K562 (cell line): Measurements from ENCODE around the gene FAM83F. TPM values are rescaled to one million over a fixed set of nuclear protein-coding genes. Genes with fewer than 3 reads are reported as not detected.

Source experiments
- ADNP ChIP-seq: fragments of 200-800 bp; sonication (Bioruptor generic); IDR thresholded peaks from 2 replicates; pipeline ENCODE4 v1.6.1; 2016; ENCODE audit warnings: missing genetic modification characterization, missing compliant biosample characterization
- CBX2 ChIP-seq: fragments of 200-600 bp; sonication (generic); IDR thresholded peaks from one replicate; pipeline ENCODE4 v1.6.1; 2012; ENCODE audit warnings: mild to moderate bottlenecking, low read length, inconsistent platforms; ENCODE audit not compliant: insufficient read depth, poor library complexity, severe bottlenecking
- CREM ChIP-seq: IDR thresholded peaks from 2 replicates; pipeline ENCODE4 v1.6.1; 2014; ENCODE audit warnings: antibody characterized with exemption, low read depth
- CXXC5 ChIP-seq: fragments of 250-450 bp; sonication (Bioruptor Pico); IDR thresholded peaks from 2 replicates; pipeline ENCODE4 v1.8.0; 2022; ENCODE audit warnings: inconsistent platforms, mild to moderate bottlenecking, moderate library complexity
- ESRRB ChIP-seq: fragments of 250-450 bp; sonication (Bioruptor Pico); IDR thresholded peaks from 2 replicates; pipeline ENCODE4 v1.5.0; 2020; ENCODE audit warnings: mild to moderate bottlenecking, moderate library complexity, borderline replicate concordance
- FOSL1 ChIP-seq: fragments of 200-800 bp; sonication (Bioruptor generic); conservative IDR thresholded peaks from 2 replicates; pipeline ENCODE4 v1.6.1; 2016; ENCODE audit warnings: missing genetic modification characterization, missing compliant biosample characterization
- FOXK1 ChIP-seq: sonication (generic); formaldehyde crosslinking; IDR thresholded peaks from 2 replicates; pipeline ENCODE4 v1.8.0; 2022; ENCODE audit warnings: missing genetic modification reagents, mild to moderate bottlenecking, borderline replicate concordance
- HDAC2 ChIP-seq: fragments of 450-650 bp; IDR thresholded peaks from 2 replicates; pipeline ENCODE4 v1.6.1; 2016; ENCODE audit warnings: mild to moderate bottlenecking
- JUNB ChIP-seq: fragments of 450-650 bp; formaldehyde crosslinking; conservative IDR thresholded peaks from 2 replicates; pipeline ENCODE4 v1.4.0; 2020; ENCODE audit warnings: mild to moderate bottlenecking
- MAFF ChIP-seq: IDR thresholded peaks from 2 replicates; pipeline ENCODE4 v1.6.1; 2012; ENCODE audit warnings: low read length, improper control_type of control experiment
- MCM5 ChIP-seq: fragments of 450-650 bp; IDR thresholded peaks from 2 replicates; pipeline ENCODE4 v1.6.1; 2016; ENCODE audit warnings: low read depth
- MEIS2 ChIP-seq: fragments of 450-650 bp; IDR thresholded peaks from 2 replicates; pipeline ENCODE4 v1.6.1; 2014; ENCODE audit warnings: mild to moderate bottlenecking; ENCODE audit not compliant: partially characterized antibody
- NFIC ChIP-seq: fragments of 450-650 bp; IDR thresholded peaks from 2 replicates; pipeline ENCODE4 v1.6.1; 2017; ENCODE audit warnings: mild to moderate bottlenecking, inconsistent platforms
- NR4A1 ChIP-seq, 2 experiments: fragments of 250-450 bp in 1 of 2; fragments of 450-650 bp in 1 of 2; sonication (Bioruptor Pico) in 1 of 2; IDR thresholded peaks; 2 replicates each; pipeline versions ENCODE4 v1.4.0 to v1.6.1; 2016 to 2020; ENCODE audit warnings: mild to moderate bottlenecking in 2 of 2, missing compliant biosample characterization in 1 of 2, missing genetic modification characterization in 1 of 2, moderate library complexity in 1 of 2
- RCOR1 ChIP-seq, 2 experiments: IDR thresholded peaks; 2 replicates each; pipeline ENCODE4 v1.6.1; 2012; ENCODE audit warnings: low read depth in 2 of 2, low read length in 2 of 2, borderline replicate concordance in 1 of 2, improper control_type of control experiment in 1 of 2
- RFX5 ChIP-seq: IDR thresholded peaks from 2 replicates; pipeline ENCODE4 v1.6.1; 2011; ENCODE audit warnings: low read depth, mild to moderate bottlenecking, improper control_type of control experiment, low read length
- RFX7 ChIP-seq: fragments of 250-450 bp; sonication (Bioruptor Pico); IDR thresholded peaks from 2 replicates; pipeline ENCODE4 v1.5.1; 2021; ENCODE audit warnings: mild to moderate bottlenecking
- SETDB1 ChIP-seq: IDR thresholded peaks from one replicate; pipeline ENCODE4 v1.6.1; 2012; ENCODE audit warnings: low read length, control low read depth, inconsistent platforms
- ZC3H11A ChIP-seq: IDR thresholded peaks from 2 replicates; pipeline ENCODE4 v1.6.1; 2012; ENCODE audit warnings: low read depth, low read length, improper control_type of control experiment
- ZEB2 ChIP-seq: fragments of 450-650 bp; IDR thresholded peaks from 2 replicates; pipeline ENCODE4 v1.6.1; 2016
- ZNF184 ChIP-seq: sonication (generic); formaldehyde crosslinking; IDR thresholded peaks from 2 replicates; pipeline ENCODE4 v1.5.0; 2020; ENCODE audit warnings: missing genetic modification reagents
- ZNF23 ChIP-seq: fragments of 250-450 bp; sonication (Bioruptor Pico); IDR thresholded peaks from 2 replicates; pipeline ENCODE4 v1.4.0; 2020; ENCODE audit warnings: mild to moderate bottlenecking
- ZNF408 ChIP-seq: fragments of 250-450 bp; sonication (Bioruptor Pico); IDR thresholded peaks from 2 replicates; pipeline ENCODE4 v1.4.0; 2020; ENCODE audit warnings: low read depth, mild to moderate bottlenecking, moderate library complexity
- polyA plus RNA-seq, 8 experiments: library from polyadenylated mRNA; depleted of rRNA in 4 of 8; stranded (reverse) in 5 of 8; unstranded in 3 of 8; fragments of >200 nt; fragmentation: Nextera tagmentation in 2 of 8; fragmentation: Illumina TruSeq in 1 of 8; extraction: Ambion mirVana in 2 of 8; extraction: Trizol in 1 of 8; gene quantifications; 2 replicates each; pipeline versions ENCODE4 v1.2.1 to v1.2.3, GENCODE V29; 2011 to 2014; ENCODE audit warnings: inconsistent platforms in 1 of 8, missing spikeins in 1 of 8
- total RNA-seq, 7 experiments: library from RNA; depleted of rRNA in 6 of 7; stranded (reverse); fragments of >200 nt in 6 of 7; fragmentation: Illumina TruSeq in 2 of 7; extraction: Trizol in 2 of 7; gene quantifications; 2 replicates each; pipeline versions ENCODE4 v1.2.1 to v1.2.3, GENCODE V29; 2011 to 2021; ENCODE audit warnings: low replicate concordance in 1 of 7
- TF ChIP-seq, protein P1 (sequence below), 2 experiments: fragments of 150-350 bp in 1 of 2; IDR thresholded peaks; 2 replicates each; pipeline ENCODE4 v1.6.1; 2012 to 2016; ENCODE audit warnings: low read depth in 2 of 2, low read length in 2 of 2, mild to moderate bottlenecking in 1 of 2, moderate library complexity in 1 of 2
- TF ChIP-seq, protein P2 (sequence below): fragments of 250-450 bp; sonication (Bioruptor Pico); IDR thresholded peaks from 2 replicates; pipeline ENCODE4 v1.5.0; 2021
- TF ChIP-seq, protein P3 (sequence below): IDR thresholded peaks from 2 replicates; pipeline ENCODE4 v1.6.1; 2014; ENCODE audit warnings: antibody characterized with exemption

Gene FAM83F
- total and polyA plus RNA-seq, 9 of the 15 experiments (the other 6 are each of a cell fraction or from before 2014, with no cell fraction given): under 0.01 to 0.13 (median 0.04) TPM; not detected in 1

DNA sequence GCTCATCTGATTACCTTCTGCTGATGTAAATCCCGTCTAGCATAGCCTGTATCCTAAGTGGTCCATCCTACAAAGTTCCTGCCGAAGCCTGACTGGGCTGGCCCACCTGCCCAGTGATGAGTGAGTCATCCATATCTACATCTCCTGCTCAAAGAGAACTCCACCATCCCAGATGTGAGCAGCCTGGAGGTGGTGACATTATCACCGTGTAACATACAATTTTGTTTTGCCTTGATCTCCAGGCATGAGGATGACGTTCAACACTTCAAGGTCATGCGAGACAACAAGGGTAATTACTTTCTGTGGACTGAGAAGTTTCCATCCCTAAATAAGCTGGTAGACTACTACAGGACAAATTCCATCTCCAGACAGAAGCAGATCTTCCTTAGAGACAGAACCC lies 29.0 kb upstream of the FAM83F start (continued):
- TF ChIP-seq CREM (peak; percentile 73), MEIS2 (peak; percentile 87), FOSL1 (peak; percentile 94), ADNP (tag) (0 out of 2 replicates have a peak, but pooled peaks have one; percentile 19), SETDB1 (no peak), RFX5 (peak; percentile 30; the same call in 1 of the 2 replicates), RFX7 (CRISPR knock-in tag) (no peak), CBX2 (no peak), NFIC (peak; percentile 70), ESRRB (CRISPR knock-in tag) (no peak), ZEB2 (peak; percentile 94), MCM5 (no peak), JUNB (CRISPR knock-in tag) (no peak), ZNF408 (CRISPR knock-in tag) (no peak), ZNF23 (CRISPR knock-in tag) (no peak), CXXC5 (peak; percentile 52; the same call in 1 of the 2 replicates), ZC3H11A (no peak), RCOR1 (IDR thresholded peaks at IDR 0.05; ENCODE audit: borderline replicate concordance in 1 of 2, low read depth in 2 of 2, low read length in 2 of 2) (peak in 1 of 2 experiments; percentile 94; a peak in 3 of 4 replicates), MAFF (no peak), FOXK1 (no peak), NR4A1 (CRISPR knock-in tag; IDR thresholded peaks at IDR 0.05) (no peak), NR4A1 (tag; IDR thresholded peaks at IDR 0.05) (no peak), HDAC2 (peak; percentile 45; the same call in 1 of the 2 replicates), ZNF184 (CRISPR knock-in tag) (no peak)
- TF ChIP-seq, protein P1, sequence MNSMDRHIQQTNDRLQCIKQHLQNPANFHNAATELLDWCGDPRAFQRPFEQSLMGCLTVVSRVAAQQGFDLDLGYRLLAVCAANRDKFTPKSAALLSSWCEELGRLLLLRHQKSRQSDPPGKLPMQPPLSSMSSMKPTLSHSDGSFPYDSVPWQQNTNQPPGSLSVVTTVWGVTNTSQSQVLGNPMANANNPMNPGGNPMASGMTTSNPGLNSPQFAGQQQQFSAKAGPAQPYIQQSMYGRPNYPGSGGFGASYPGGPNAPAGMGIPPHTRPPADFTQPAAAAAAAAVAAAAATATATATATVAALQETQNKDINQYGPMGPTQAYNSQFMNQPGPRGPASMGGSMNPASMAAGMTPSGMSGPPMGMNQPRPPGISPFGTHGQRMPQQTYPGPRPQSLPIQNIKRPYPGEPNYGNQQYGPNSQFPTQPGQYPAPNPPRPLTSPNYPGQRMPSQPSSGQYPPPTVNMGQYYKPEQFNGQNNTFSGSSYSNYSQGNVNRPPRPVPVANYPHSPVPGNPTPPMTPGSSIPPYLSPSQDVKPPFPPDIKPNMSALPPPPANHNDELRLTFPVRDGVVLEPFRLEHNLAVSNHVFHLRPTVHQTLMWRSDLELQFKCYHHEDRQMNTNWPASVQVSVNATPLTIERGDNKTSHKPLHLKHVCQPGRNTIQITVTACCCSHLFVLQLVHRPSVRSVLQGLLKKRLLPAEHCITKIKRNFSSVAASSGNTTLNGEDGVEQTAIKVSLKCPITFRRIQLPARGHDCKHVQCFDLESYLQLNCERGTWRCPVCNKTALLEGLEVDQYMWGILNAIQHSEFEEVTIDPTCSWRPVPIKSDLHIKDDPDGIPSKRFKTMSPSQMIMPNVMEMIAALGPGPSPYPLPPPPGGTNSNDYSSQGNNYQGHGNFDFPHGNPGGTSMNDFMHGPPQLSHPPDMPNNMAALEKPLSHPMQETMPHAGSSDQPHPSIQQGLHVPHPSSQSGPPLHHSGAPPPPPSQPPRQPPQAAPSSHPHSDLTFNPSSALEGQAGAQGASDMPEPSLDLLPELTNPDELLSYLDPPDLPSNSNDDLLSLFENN (IDR thresholded peaks at IDR 0.05; ENCODE audit: low read depth in 2 of 2, low read length in 2 of 2): 0 out of 4 replicates have a peak, but pooled peaks of 1 of the 2 experiments have one; percentile 26
- TF ChIP-seq, protein P2, sequence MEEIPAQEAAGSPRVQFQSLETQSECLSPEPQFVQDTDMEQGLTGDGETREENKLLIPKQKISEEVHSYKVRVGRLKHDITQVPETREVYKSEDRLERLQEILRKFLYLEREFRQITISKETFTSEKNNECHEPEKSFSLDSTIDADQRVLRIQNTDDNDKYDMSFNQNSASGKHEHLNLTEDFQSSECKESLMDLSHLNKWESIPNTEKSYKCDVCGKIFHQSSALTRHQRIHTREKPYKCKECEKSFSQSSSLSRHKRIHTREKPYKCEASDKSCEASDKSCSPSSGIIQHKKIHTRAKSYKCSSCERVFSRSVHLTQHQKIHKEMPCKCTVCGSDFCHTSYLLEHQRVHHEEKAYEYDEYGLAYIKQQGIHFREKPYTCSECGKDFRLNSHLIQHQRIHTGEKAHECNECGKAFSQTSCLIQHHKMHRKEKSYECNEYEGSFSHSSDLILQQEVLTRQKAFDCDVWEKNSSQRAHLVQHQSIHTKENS (CRISPR knock-in tag): no peak
- TF ChIP-seq, protein P3, sequence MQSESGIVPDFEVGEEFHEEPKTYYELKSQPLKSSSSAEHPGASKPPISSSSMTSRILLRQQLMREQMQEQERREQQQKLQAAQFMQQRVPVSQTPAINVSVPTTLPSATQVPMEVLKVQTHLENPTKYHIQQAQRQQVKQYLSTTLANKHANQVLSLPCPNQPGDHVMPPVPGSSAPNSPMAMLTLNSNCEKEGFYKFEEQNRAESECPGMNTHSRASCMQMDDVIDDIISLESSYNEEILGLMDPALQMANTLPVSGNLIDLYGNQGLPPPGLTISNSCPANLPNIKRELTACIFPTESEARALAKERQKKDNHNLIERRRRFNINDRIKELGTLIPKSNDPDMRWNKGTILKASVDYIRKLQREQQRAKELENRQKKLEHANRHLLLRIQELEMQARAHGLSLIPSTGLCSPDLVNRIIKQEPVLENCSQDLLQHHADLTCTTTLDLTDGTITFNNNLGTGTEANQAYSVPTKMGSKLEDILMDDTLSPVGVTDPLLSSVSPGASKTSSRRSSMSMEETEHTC: no peak
